Smooth muscle cell of bladder (primary cell): Measurements from ENCODE around the gene PCDHGB5. TPM values are rescaled to one million over a fixed set of nuclear protein-coding genes. Genes with fewer than 3 reads are reported as not detected.

Experiments used
- total RNA-seq: library from RNA; depleted of rRNA; stranded (reverse); fragments of >200 nt; gene quantifications from 2 replicates; pipeline ENCODE4 v1.2.3, GENCODE V29; 2014

Gene PCDHGB5
- total RNA-seq, 1 donor from 2014 or later = 15.9 TPM

DNA sequence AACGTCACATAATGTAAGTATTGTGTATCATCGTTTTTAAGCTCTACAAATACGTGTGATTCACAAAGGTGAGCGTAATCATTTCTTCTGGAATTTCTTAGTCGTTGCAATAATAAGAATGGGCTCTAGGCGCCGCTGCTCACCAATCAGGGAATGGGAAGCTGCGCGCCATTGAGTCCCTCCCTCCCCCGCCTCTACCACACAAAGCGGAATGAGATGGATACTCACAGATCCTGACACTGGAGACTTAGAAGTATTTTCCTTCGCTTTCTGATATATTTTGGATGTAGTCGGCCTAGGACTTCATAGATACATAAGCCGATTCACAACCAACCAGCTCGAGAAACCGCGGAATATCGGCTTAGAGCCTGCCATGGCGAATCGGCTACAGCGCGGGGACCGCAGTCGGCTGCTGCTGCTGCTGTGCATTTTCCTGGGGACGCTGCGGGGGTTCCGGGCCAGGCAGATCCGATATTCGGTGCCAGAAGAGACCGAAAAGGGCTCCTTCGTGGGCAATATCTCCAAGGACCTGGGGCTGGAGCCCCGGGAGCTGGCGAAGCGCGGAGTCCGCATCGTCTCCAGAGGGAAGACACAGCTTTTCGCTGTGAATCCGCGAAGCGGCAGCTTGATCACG is 23.2 kb downstream of the PCDHGB5 start, which contains the start of gene PCDHGA11:
Gene PCDHGA11, plus strand, starts transcription at position 197 of the 634 bp plus-strand sequence. Its CDS starts 177 bp downstream, at position 374.

DNA sequence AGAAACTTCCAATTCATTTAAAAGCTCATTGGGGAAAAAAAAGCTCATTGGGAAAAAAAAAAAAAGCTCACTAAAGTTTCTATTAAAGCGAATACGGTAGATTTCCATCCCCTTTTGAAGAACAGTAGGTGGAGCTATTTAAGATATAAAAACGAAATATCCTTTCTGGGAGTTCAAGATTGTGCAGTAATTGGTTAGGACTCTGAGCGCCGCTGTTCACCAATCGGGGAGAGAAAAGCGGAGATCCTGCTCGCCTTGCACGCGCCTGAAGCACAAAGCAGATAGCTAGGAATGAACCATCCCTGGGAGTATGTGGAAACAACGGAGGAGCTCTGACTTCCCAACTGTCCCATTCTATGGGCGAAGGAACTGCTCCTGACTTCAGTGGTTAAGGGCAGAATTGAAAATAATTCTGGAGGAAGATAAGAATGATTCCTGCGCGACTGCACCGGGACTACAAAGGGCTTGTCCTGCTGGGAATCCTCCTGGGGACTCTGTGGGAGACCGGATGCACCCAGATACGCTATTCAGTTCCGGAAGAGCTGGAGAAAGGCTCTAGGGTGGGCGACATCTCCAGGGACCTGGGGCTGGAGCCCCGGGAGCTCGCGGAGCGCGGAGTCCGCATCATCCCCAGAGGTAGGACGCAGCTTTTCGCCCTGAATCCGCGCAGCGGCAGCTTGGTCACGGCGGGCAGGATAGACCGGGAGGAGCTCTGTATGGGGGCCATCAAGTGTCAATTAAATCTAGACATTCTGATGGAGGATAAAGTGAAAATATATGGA is 32.8 kb downstream of the PCDHGB5 start, which contains the start of gene PCDHGA12:
Gene PCDHGA12, plus strand, starts transcription at position 176 of the 782 bp plus-strand sequence. Its CDS starts 253 bp downstream, at position 429.

Other genes with a start within 250 kb of the PCDHGB5 start
- gene PCDHB6, start 247.9 kb upstream of the PCDHGB5 start, total RNA-seq = under 0.01 and 0.09 TPM in 2 replicates
- gene PCDHB7, start 225.3 kb upstream of the PCDHGB5 start, total RNA-seq = 0.18 and 0.71 TPM in 2 replicates
- gene PCDHB8, start 220.2 kb upstream of the PCDHGB5 start, total RNA-seq = 0.09 and 0.43 TPM in 2 replicates
- gene PCDHB16, start 215.6 kb upstream of the PCDHGB5 start, total RNA-seq = 0.18 and 0.85 TPM in 2 replicates
- gene PCDHB9, start 210.8 kb upstream of the PCDHGB5 start, total RNA-seq = 0.09 and 0.14 TPM in 2 replicates
- 0.28 and 0.71 TPM in 2 replicates for gene PCDHB10, start 205.6 kb upstream of the PCDHGB5 start, total RNA-seq
- gene PCDHB11, start 198.3 kb upstream of the PCDHGB5 start, total RNA-seq = 0.18 and 0.28 TPM in 2 replicates
- gene PCDHB12, start 189.2 kb upstream of the PCDHGB5 start, total RNA-seq = 0.09 and 0.43 TPM in 2 replicates
- gene PCDHB13, start 184.0 kb upstream of the PCDHGB5 start, total RNA-seq = 0.28 TPM in 2 replicates
- gene PCDHB14, start 174.6 kb upstream of the PCDHGB5 start, total RNA-seq = 0.46 and 0.85 TPM in 2 replicates
- 0.46 and 0.71 TPM in 2 replicates for gene PCDHB15, start 152.6 kb upstream of the PCDHGB5 start, total RNA-seq
- 0.14 and 0.18 TPM in 2 replicates for gene SLC25A2, start 93.9 kb upstream of the PCDHGB5 start, total RNA-seq
- 75.2 and 97.5 TPM in 2 replicates for gene TAF7, start 77.2 kb upstream of the PCDHGB5 start, total RNA-seq
- gene PCDHGA1, start 67.4 kb upstream of the PCDHGB5 start, total RNA-seq = 1.1 TPM in 2 replicates
- 2.7 and 2.8 TPM in 2 replicates for gene PCDHGA2, start 59.2 kb upstream of the PCDHGB5 start, total RNA-seq
- gene PCDHGA3, start 54.1 kb upstream of the PCDHGB5 start, total RNA-seq = 0.85 and 1.4 TPM in 2 replicates
- 2.3 and 3.3 TPM in 2 replicates for gene PCDHGB1, start 47.8 kb upstream of the PCDHGB5 start, total RNA-seq
- gene PCDHGA4, start 42.9 kb upstream of the PCDHGB5 start, total RNA-seq = 3.3 and 4.5 TPM in 2 replicates
- 2.4 and 2.7 TPM in 2 replicates for gene PCDHGB2, start 38.0 kb upstream of the PCDHGB5 start, total RNA-seq
- 1.3 TPM in 2 replicates for gene PCDHGA5, start 33.8 kb upstream of the PCDHGB5 start, total RNA-seq
- 5.3 and 5.4 TPM in 2 replicates for gene PCDHGB3, start 27.7 kb upstream of the PCDHGB5 start, total RNA-seq
- 3.0 and 3.2 TPM in 2 replicates for gene PCDHGA6, start 24.1 kb upstream of the PCDHGB5 start, total RNA-seq
- 4.1 and 4.6 TPM in 2 replicates for gene PCDHGA7, start 15.2 kb upstream of the PCDHGB5 start, total RNA-seq
- 26.9 and 27.5 TPM in 2 replicates for gene PCDHGB4, start 10.2 kb upstream of the PCDHGB5 start, total RNA-seq
- gene PCDHGA8, start 5.3 kb upstream of the PCDHGB5 start, total RNA-seq = 3.0 and 3.3 TPM in 2 replicates
- gene PCDHGA9, start 4.8 kb downstream of the PCDHGB5 start, total RNA-seq = 2.7 and 3.1 TPM in 2 replicates
- gene PCDHGB6, start 10.1 kb downstream of the PCDHGB5 start, total RNA-seq = 2.7 and 3.1 TPM in 2 replicates
- gene PCDHGA10, start 15.0 kb downstream of the PCDHGB5 start, total RNA-seq = 4.3 and 5.4 TPM in 2 replicates
- 6.3 and 6.9 TPM in 2 replicates for gene PCDHGB7, start 19.7 kb downstream of the PCDHGB5 start, total RNA-seq
- gene PCDHGA11, start 23.1 kb downstream of the PCDHGB5 start, total RNA-seq = 6.4 and 8.5 TPM in 2 replicates
- gene PCDHGA12, start 32.6 kb downstream of the PCDHGB5 start, total RNA-seq = 9.1 and 11.7 TPM in 2 replicates
- 38.1 and 41.7 TPM in 2 replicates for gene PCDHGC3, start 78.0 kb downstream of the PCDHGB5 start, total RNA-seq
- gene PCDHGC4, start 87.1 kb downstream of the PCDHGB5 start, total RNA-seq = 1.7 TPM in 2 replicates
- 1.3 and 2.6 TPM in 2 replicates for gene PCDHGC5, start 91.1 kb downstream of the PCDHGB5 start, total RNA-seq
- gene DIAPH1, start 221.1 kb downstream of the PCDHGB5 start, total RNA-seq = 9.2 TPM in 2 replicates
- 62.6 and 62.7 TPM in 2 replicates for gene HDAC3, start 238.9 kb downstream of the PCDHGB5 start, total RNA-seq
- 2.1 and 2.8 TPM in 2 replicates for gene RELL2, start 239.1 kb downstream of the PCDHGB5 start, total RNA-seq